Measurements from ENCODE around the gene NELFB.

DNA sequence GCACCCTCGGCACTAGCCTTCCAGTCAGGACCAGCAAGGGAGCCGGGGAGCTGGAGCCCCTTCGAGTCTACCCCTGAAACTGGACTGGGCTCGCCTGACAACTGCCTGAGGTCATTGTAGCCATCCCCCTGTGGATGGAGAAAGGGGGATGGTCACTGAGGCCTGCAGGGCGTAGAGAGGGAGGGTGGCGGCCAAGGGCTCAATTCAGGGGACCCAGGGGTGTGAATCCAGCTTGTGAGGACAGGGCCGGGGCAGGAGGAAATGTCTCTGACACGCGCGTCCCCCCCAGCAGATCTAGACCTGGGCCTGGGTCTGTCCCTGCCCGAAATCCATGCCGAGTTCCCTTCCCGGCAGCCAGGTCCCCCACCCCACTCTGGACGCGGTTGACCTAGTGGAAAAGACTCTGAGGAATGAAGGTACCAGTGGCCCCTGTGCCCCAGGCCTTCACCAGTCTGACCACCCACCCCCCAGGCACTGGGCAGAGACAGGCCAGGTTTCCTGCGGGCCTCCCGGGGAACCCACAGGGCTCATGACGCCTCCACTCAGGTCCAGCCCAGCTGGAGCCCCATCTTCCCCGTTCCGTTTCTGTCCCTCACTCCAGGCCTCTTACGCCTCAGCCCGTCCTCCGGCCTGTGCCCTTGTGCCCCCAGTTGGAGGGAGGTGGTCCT, 23.6 kb upstream of the NELFB start:
- TF ChIP-seq, protein P1, sequence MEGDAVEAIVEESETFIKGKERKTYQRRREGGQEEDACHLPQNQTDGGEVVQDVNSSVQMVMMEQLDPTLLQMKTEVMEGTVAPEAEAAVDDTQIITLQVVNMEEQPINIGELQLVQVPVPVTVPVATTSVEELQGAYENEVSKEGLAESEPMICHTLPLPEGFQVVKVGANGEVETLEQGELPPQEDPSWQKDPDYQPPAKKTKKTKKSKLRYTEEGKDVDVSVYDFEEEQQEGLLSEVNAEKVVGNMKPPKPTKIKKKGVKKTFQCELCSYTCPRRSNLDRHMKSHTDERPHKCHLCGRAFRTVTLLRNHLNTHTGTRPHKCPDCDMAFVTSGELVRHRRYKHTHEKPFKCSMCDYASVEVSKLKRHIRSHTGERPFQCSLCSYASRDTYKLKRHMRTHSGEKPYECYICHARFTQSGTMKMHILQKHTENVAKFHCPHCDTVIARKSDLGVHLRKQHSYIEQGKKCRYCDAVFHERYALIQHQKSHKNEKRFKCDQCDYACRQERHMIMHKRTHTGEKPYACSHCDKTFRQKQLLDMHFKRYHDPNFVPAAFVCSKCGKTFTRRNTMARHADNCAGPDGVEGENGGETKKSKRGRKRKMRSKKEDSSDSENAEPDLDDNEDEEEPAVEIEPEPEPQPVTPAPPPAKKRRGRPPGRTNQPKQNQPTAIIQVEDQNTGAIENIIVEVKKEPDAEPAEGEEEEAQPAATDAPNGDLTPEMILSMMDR (IDR thresholded peaks at IDR 0.05; ENCODE audit: low read depth, low read length) = no peak
- TF ChIP-seq MYC (IDR thresholded peaks at IDR 0.05; ENCODE audit: low read depth, low read length) = no peak
